BE2C (cell line): ENCODE results near the gene PHACTR1.
A peak's percentile ranks its signal among the peaks of the same experiment; 100 is the strongest.

Source experiments
- DNase-seq: peaks from one replicate; pipeline ENCODE4 v3.0.0-alpha.2; 2020
- H3K27me3 ChIP-seq: fragments of 250-450 bp; sonication (Bioruptor Pico); 2 replicates; pipeline ENCODE4 v1.5.1; 2020; ENCODE audit warnings: mild to moderate bottlenecking
- H3K36me3 ChIP-seq: fragments of 250-450 bp; sonication (Bioruptor Pico); 2 replicates; pipeline ENCODE4 v1.5.1; 2020; ENCODE audit warnings: mild to moderate bottlenecking
- H3K4me1 ChIP-seq: fragments of 250-450 bp; sonication (Bioruptor Pico); 2 replicates; pipeline ENCODE4 v1.5.1; 2020
- H3K4me3 ChIP-seq: 2 replicates; pipeline ENCODE4 v1.5.1; 2011; ENCODE audit warnings: low read depth, low read length
- H3K9me3 ChIP-seq: fragments of 250-450 bp; sonication (Bioruptor Pico); 2 replicates; pipeline ENCODE4 v1.5.1; 2020
- CTCF ChIP-seq: IDR thresholded peaks from 2 replicates; pipeline ENCODE4 v1.5.1; 2012; ENCODE audit warnings: mild to moderate bottlenecking, low read depth, low read length

The PHACTR1 gene

GRCh38 chr6:13327691-13328075, 611.1 kb downstream of the PHACTR1 start:
- Histone ChIP-seq H3K4me1 (no peaks in the 10 kb centered on the region), H3K36me3 (no peaks in the 10 kb centered on the region), H3K4me3 (peak overlapping the region; percentile 67), H3K9me3 (no peaks in the 10 kb centered on the region), H3K27me3 (no peaks in the 10 kb centered on the region)
- TF ChIP-seq CTCF: no peak
- no peak for DNase-seq

- H3K4me3 ChIP-seq: peak within 1 kb of the TSS; percentile 67
- H3K36me3 ChIP-seq: no peaks in the 10 kb centered on the region
- DNase-seq: peak; percentile 94
- TF ChIP-seq CTCF: peak; percentile 8; the same call in 1 of the 2 replicates
- no peaks in the 10 kb centered on the region for H3K9me3 ChIP-seq
- H3K27me3 ChIP-seq: no peaks in the 10 kb centered on the region
- no peaks in the 10 kb centered on the region for H3K4me1 ChIP-seq
These were observed 611.7 kb downstream of the PHACTR1 start, which contains the start of gene TBC1D7 for GRCh38 chr6:13328076-13328874. Gene TBC1D7, minus strand, starts transcription at chr6:13328537. Its CDS starts 1,639 bp downstream, at chr6:13326898.

GRCh38 chr6:13328875-13329183, 612.3 kb downstream of the PHACTR1 start:
- H3K36me3 ChIP-seq: no peaks in the 10 kb centered on the region
- DNase-seq: no peak
- TF ChIP-seq CTCF: no peak
- H3K27me3 ChIP-seq: no peaks in the 10 kb centered on the region
- no peaks in the 10 kb centered on the region for H3K9me3 ChIP-seq
- H3K4me3 ChIP-seq: peak overlapping the region; percentile 67
- H3K4me1 ChIP-seq: no peaks in the 10 kb centered on the region

DNA sequence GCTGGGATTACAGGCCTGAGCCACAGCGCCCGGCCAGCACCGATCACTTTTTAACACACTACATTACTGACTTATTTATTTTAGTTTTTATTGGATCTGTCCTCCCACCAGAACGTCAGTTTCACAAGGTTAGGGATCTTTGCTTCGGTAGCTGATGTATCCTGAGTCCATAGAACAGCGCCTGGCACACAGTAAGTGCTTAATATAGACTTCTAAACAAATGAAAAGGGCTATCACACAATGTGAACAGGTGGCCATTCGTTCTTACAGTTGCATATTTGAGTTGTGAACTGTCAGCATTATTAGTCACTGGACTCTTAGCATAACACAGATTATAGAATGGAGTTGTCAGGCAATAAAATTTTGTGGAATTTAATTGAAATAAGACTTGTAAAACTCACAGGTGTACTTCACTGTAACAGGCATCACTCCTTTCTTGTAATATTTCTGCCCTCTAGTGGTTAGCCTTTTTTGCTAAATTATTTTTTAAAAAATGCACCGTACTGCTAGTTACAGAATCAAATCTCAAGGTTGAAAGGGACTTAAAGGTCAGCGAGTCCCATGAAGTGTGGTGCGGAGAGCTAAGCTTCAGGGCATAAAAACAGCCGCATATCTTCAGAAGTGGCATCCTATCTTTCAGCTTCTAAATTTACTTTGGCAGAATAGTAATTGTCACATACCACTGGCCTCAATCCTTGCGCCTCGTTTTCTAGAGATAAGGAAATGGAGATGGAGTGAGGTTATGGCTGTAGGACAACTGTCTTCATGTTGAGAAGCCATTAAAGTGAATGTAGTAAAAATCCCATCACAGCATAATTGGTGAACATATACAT, 615.2 kb downstream of the PHACTR1 start:
- Histone ChIP-seq H3K4me3 (no peak overlapping the region), H3K9me3 (no peaks in the 10 kb centered on the region), H3K4me1 (peaks cover 4% of the 10 kb centered on the region; the same call in 1 of the 2 replicates), H3K27me3 (no peaks in the 10 kb centered on the region), H3K36me3 (no peaks in the 10 kb centered on the region)
- no peak for DNase-seq
- TF ChIP-seq CTCF: peak; percentile 53

- H3K36me3 ChIP-seq: no peaks in the 10 kb centered on the region
- no peak for TF ChIP-seq CTCF
- no peak overlapping the region for H3K4me3 ChIP-seq
- DNase-seq: no peak
- H3K9me3 ChIP-seq: no peaks in the 10 kb centered on the region
- peaks cover 4% of the 10 kb centered on the region; the same call in 1 of the 2 replicates for H3K4me1 ChIP-seq
- no peaks in the 10 kb centered on the region for H3K27me3 ChIP-seq
These were observed 615.8 kb downstream of the PHACTR1 start for GRCh38 chr6:13332349-13332706.

GRCh38 chr6:13334953-13335352, 618.4 kb downstream of the PHACTR1 start:
- Histone ChIP-seq H3K4me1 (peaks cover 4% of the 10 kb centered on the region; the same call in 1 of the 2 replicates), H3K36me3 (no peaks in the 10 kb centered on the region), H3K4me3 (no peak overlapping the region), H3K9me3 (no peaks in the 10 kb centered on the region), H3K27me3 (no peaks in the 10 kb centered on the region)
- no peak for TF ChIP-seq CTCF
- DNase-seq: peak; percentile 35
